PC-3 (cell line): Measurements from ENCODE around the gene STIM1. TPM values are rescaled to one million over a fixed set of nuclear protein-coding genes. Genes with fewer than 3 reads are reported as not detected.

Experiments
- ATAC-seq: fragments of 200-7000 bp; cut with Tn5 transposase; 2 replicates; pipeline ENCODE4 v1.9.1; 2020; ENCODE audit warnings: mild to moderate bottlenecking, moderate library complexity
- BruUV-seq: library from RNA; stranded (reverse); fragments of 400-500 nt; replicated peaks from 2 replicates; lab custom pipeline; 2021; lab: Mats Ljungman, UMichigan
- CTCF ChIA-PET: fragments of 300-600 bp; sonication (Branson Sonifier 250); formaldehyde crosslinking; loops from one replicate; lab custom pipeline; 2022; ENCODE audit warnings: antibody characterized with exemption; lab: Charles Lee
- POLR2A ChIA-PET: fragments of 300-600 bp; sonication (Branson Sonifier 250); formaldehyde crosslinking; loops from one replicate; lab custom pipeline; 2022; ENCODE audit warnings: antibody characterized with exemption; ENCODE audit not compliant: unreplicated experiment; lab: Charles Lee
- DNase-seq: peaks from one replicate; pipeline ENCODE4 v3.0.0-alpha.2; 2015
- H2AFZ ChIP-seq: fragments of 300-600 bp; sonication (generic); 2 replicates; pipeline ENCODE4 v1.6.0; 2016; ENCODE audit warnings: antibody characterized with exemption, low read length
- H3F3A ChIP-seq: fragments of 300-600 bp; sonication (generic); one replicate; pipeline ENCODE4 v1.6.0; 2017; ENCODE audit warnings: antibody characterized with exemption, low read length, control low read depth, mild to moderate bottlenecking; ENCODE audit not compliant: unreplicated experiment
- H3K27ac ChIP-seq: fragments of 300-600 bp; sonication (generic); 2 replicates; pipeline ENCODE4 v1.5.1; 2016; ENCODE audit warnings: mild to moderate bottlenecking, low read length
- H3K27me3 ChIP-seq: fragments of 300-600 bp; sonication (generic); 2 replicates; pipeline ENCODE4 v1.6.1; 2016; ENCODE audit warnings: low read length, mixed read lengths
- H3K36me3 ChIP-seq: fragments of 300-600 bp; sonication (generic); 2 replicates; pipeline ENCODE4 v1.6.1; 2016; ENCODE audit warnings: low read depth, mixed run types, low read length, mixed read lengths
- H3K4me1 ChIP-seq: fragments of 300-600 bp; sonication (generic); 2 replicates; pipeline ENCODE4 v1.5.1; 2016; ENCODE audit warnings: low read length; ENCODE audit not compliant: insufficient read depth
- H3K4me2 ChIP-seq: fragments of 300-600 bp; sonication (generic); 2 replicates; pipeline ENCODE4 v1.6.0; 2016; ENCODE audit warnings: low read length
- H3K4me3 ChIP-seq: fragments of 300-600 bp; sonication (generic); 2 replicates; pipeline ENCODE4 v1.5.1; 2016; ENCODE audit warnings: mild to moderate bottlenecking, low read length, mixed read lengths
- H3K79me2 ChIP-seq: fragments of 300-600 bp; sonication (generic); 2 replicates; pipeline ENCODE4 v1.6.1; 2017; ENCODE audit warnings: low read length, mixed read lengths
- H3K9ac ChIP-seq: fragments of 300-600 bp; sonication (generic); 2 replicates; pipeline ENCODE4 v1.6.0; 2016; ENCODE audit warnings: mild to moderate bottlenecking, low read length
- H3K9me2 ChIP-seq: fragments of 300-600 bp; sonication (generic); replicated peaks from 2 replicates; pipeline ENCODE4 v1.6.1; 2016; ENCODE audit warnings: mixed run types, low read length, mixed read lengths
- H3K9me3 ChIP-seq: fragments of 300-600 bp; sonication (generic); 2 replicates; pipeline ENCODE4 v1.6.1; 2016; ENCODE audit warnings: low read length, mixed read lengths
- H4K20me1 ChIP-seq: fragments of 300-600 bp; sonication (generic); 2 replicates; pipeline ENCODE4 v1.6.1; 2016; ENCODE audit warnings: low read length, mixed read lengths
- EZH2 ChIP-seq: fragments of 300-600 bp; sonication (generic); IDR thresholded peaks from one replicate; pipeline ENCODE4 v1.6.1; 2017; ENCODE audit warnings: antibody characterized with exemption, mild to moderate bottlenecking, low read length; ENCODE audit not compliant: unreplicated experiment
- EZH2phosphoT487 ChIP-seq: fragments of 300-600 bp; sonication (generic); IDR thresholded peaks from 2 replicates; pipeline ENCODE4 v1.6.1; 2018; ENCODE audit warnings: mild to moderate bottlenecking, antibody characterized with exemption, low read length, borderline replicate concordance
- intact Hi-C: fragments of 100-400 bp; cut with micrococcal nuclease; formaldehyde crosslinking; loops from 2 replicates; pipeline ENCODE4 v1.9.0; 2023
- total RNA-seq: library from RNA; depleted of rRNA; stranded (reverse); fragments of >200 nt; gene quantifications from 2 replicates; pipeline ENCODE4 v1.2.3, GENCODE V29; 2014
- TF ChIP-seq, protein P1 (sequence below): fragments of 300-600 bp; sonication (generic); conservative IDR thresholded peaks from 2 replicates; pipeline ENCODE4 v1.5.1; 2017; ENCODE audit warnings: antibody characterized with exemption, low read depth, mild to moderate bottlenecking, low read length

STIM1 gene
- total RNA-seq, 1 experiment from 2014 or later, result 22.8 TPM

DNA sequence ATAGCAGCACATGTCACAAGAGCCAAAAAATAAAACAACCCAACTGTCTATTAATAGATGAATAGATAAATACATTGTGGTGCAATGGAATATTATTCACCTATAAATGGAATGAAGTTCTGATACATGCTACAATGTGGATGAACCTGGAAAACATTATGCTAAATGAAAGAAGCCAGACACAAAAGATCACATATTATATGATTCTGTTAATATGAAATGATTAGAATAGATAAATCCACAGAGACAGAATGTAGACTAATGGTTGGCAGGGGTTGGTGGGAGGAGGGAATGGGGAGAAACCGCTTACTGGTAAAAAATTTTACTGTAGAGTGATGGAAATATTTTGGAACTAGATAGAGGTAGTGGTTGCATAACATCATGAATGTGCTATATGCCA lies 206.2 kb downstream of the STIM1 start:
- no peaks in the 10 kb centered on the region for H3K9me2 ChIP-seq
- no peak overlapping the region for H2AFZ ChIP-seq
- H3K9ac ChIP-seq, result no peak overlapping the region
- no peaks in the 10 kb centered on the region for H3K27me3 ChIP-seq
- CTCF ChIA-PET, result no interaction called here
- H3K27ac ChIP-seq, result no peak overlapping the region
- no peaks in the 10 kb centered on the region for H3K79me2 ChIP-seq
- peaks cover 17% of the 10 kb centered on the region for H3K4me1 ChIP-seq
- no peaks in the 10 kb centered on the region for H4K20me1 ChIP-seq
- no peak overlapping the region for H3K4me3 ChIP-seq
- POLR2A ChIA-PET, result no interaction called here
- DNase-seq, result no peak
- no peaks in the 10 kb centered on the region for H3K9me3 ChIP-seq
- H3K4me2 ChIP-seq, result no peak overlapping the region
- no TSS peak for BruUV-seq
- H3F3A ChIP-seq, result no peaks in the 10 kb centered on the region
- TF ChIP-seq, protein P1, sequence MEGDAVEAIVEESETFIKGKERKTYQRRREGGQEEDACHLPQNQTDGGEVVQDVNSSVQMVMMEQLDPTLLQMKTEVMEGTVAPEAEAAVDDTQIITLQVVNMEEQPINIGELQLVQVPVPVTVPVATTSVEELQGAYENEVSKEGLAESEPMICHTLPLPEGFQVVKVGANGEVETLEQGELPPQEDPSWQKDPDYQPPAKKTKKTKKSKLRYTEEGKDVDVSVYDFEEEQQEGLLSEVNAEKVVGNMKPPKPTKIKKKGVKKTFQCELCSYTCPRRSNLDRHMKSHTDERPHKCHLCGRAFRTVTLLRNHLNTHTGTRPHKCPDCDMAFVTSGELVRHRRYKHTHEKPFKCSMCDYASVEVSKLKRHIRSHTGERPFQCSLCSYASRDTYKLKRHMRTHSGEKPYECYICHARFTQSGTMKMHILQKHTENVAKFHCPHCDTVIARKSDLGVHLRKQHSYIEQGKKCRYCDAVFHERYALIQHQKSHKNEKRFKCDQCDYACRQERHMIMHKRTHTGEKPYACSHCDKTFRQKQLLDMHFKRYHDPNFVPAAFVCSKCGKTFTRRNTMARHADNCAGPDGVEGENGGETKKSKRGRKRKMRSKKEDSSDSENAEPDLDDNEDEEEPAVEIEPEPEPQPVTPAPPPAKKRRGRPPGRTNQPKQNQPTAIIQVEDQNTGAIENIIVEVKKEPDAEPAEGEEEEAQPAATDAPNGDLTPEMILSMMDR, result no peak
- TF ChIP-seq EZH2, result no peak
- TF ChIP-seq EZH2phosphoT487, result no peak
- intact Hi-C loops, result loop anchor here (5.0 kb wide), 1 partner anchor 154 kb away; no protein-coding TSS in a partner anchor
- no peak for ATAC-seq
- H3K36me3 ChIP-seq, result no peaks in the 10 kb centered on the region

DNA sequence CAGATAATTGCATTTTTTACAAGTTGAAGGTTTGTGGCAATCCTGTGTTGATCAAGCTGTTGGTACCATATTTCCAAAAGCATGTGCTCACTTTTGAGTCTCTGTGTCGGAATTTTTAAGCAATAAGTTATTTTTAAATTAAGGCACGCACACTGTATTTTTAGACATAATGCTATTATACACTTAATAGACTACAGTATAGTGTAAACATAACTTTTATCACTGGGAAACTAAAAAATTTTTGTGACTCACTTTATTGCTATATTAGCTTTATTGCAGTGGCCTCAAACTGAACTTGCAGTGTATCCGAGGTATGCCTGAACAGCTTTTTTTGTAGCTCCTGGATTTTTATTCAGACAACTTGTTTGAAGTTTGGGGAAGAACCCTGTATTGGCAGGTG lies 207.9 kb downstream of the STIM1 start:
- peak overlapping the region; percentile 42 for H3K27ac ChIP-seq
- no TSS peak for BruUV-seq
- H3K4me3 ChIP-seq, result no peak overlapping the region
- peak overlapping the region; percentile 48 for H3K4me2 ChIP-seq
- no peaks in the 10 kb centered on the region for H3F3A ChIP-seq
- CTCF ChIA-PET, result interaction anchor here (0.7 to 1.4 kb wide), 4 partner anchors 9 to 222 kb away, joined by 4 to 11 read pairs (median 6); partner anchors contain the start of genes RHOG and STIM1
- H3K79me2 ChIP-seq, result no peaks in the 10 kb centered on the region
- no peaks in the 10 kb centered on the region for H3K9me3 ChIP-seq
- H2AFZ ChIP-seq, result no peak overlapping the region
- no peak overlapping the region for H3K9ac ChIP-seq
- no peaks in the 10 kb centered on the region for H3K36me3 ChIP-seq
- DNase-seq (peak; percentile 64), ATAC-seq (peak; percentile 94)
- TF ChIP-seq EZH2phosphoT487 (no peak), EZH2 (no peak)
- TF ChIP-seq, protein P1, result no peak
- intact Hi-C loops, result loop anchor here (5.0 kb wide), 1 partner anchor 156 kb away; no protein-coding TSS in a partner anchor
- H3K27me3 ChIP-seq, result no peaks in the 10 kb centered on the region
- peaks cover 17% of the 10 kb centered on the region for H3K4me1 ChIP-seq
- POLR2A ChIA-PET, result interaction anchor here (0.9 kb wide), 1 partner anchor 222 kb away, joined by 5 read pairs; no protein-coding TSS in a partner anchor
- H3K9me2 ChIP-seq, result no peaks in the 10 kb centered on the region
- H4K20me1 ChIP-seq, result no peaks in the 10 kb centered on the region

DNA sequence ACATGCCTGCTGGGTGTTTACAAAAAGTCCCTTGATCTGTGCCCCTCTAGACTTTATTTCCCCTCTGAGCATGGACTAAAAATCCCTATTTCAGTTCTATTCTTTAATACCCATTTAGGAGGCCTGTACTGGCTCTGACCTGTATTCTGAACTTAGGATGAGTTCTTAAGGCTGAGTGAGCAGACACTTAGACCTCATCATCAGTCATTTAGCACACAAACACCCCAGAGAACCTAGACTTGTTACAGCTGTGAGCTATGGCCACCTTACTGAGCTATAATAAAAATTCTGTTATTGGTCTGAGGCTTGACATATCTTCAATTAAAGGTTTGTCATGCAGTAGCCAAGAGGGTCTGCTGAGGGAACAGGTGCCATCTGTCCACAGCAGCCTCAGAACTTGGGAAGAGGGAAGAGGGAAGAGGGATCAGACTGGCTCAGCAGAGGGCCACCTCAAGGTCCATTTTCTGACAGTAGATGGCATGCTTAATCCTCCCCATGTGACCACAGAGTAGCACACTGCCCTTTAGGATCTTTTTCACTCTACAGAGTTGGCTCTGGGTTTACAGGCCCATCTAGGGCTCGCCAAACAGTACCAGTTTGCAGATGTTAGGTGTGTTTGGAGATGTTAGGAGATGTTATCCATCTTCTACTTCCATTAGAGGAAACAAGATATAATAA lies 209.0 kb downstream of the STIM1 start:
- POLR2A ChIA-PET, result interaction anchor here (0.9 kb wide), 1 partner anchor 223 kb away, joined by 5 read pairs; no protein-coding TSS in a partner anchor
- ATAC-seq, result no peak; the same call in 1 of the 2 replicates

More for the DNA sequence above, 209.0 kb downstream of the STIM1 start:
- Histone ChIP-seq H3K4me3 (no peak overlapping the region), H3K36me3 (no peaks in the 10 kb centered on the region), H3K27ac (no peak overlapping the region), H3K9me2 (no peaks in the 10 kb centered on the region), H2AFZ (no peak overlapping the region), H3K9me3 (no peaks in the 10 kb centered on the region), H3K27me3 (no peaks in the 10 kb centered on the region), H4K20me1 (no peaks in the 10 kb centered on the region), H3K79me2 (no peaks in the 10 kb centered on the region), H3F3A (no peaks in the 10 kb centered on the region), H3K9ac (no peak overlapping the region), H3K4me2 (no peak overlapping the region), H3K4me1 (peaks cover 17% of the 10 kb centered on the region)
- CTCF ChIA-PET, result interaction anchor here (0.6 to 1.4 kb wide), 4 partner anchors 8 to 223 kb away, joined by 3 to 11 read pairs (median 5); partner anchors contain the start of genes RHOG and STIM1
- TF ChIP-seq, protein P1, result no peak
- TF ChIP-seq EZH2, result no peak
- no peak for TF ChIP-seq EZH2phosphoT487
- no peak for DNase-seq
- intact Hi-C loops, result loop anchor here (5.0 kb wide), 1 partner anchor 157 kb away; no protein-coding TSS in a partner anchor
- no TSS peak for BruUV-seq
